ENCODE measurements around the gene BCAS4. TPM values are rescaled to one million over a fixed set of nuclear protein-coding genes. Genes with fewer than 3 reads are reported as not detected.

BCAS4 gene
- total RNA-seq, 1 donor from 2014 or later = 9.0 TPM

- no peak overlapping the region for H3K27ac Mint-ChIP-seq (ENCODE audit: unreplicated experiment)
- no peak overlapping the region for H3K4me3 Mint-ChIP-seq
These were observed 20.5 kb downstream of the BCAS4 start for GRCh38 chr20:50815162-50815989.

GRCh38 chr20:50817776-50818172, 22.9 kb downstream of the BCAS4 start:
- Mint-ChIP-seq H3K27me3 (ENCODE audit: low read depth) (no peaks in the 10 kb centered on the region), H3K27ac (ENCODE audit: unreplicated experiment) (peak overlapping the region; percentile 99), H3K9me3 (peaks cover 4% of the 10 kb centered on the region), H3K4me3 (no peak overlapping the region), H3K4me1 (peaks cover 36% of the 10 kb centered on the region), H3K36me3 (ENCODE audit: low read depth) (peaks cover 5% of the 10 kb centered on the region)
- no peak for DNase-seq (ENCODE audit: low read depth, low spot score)
- TF ChIP-seq CTCF (conservative IDR thresholded peaks at IDR 0.05) = no peak

More at GRCh38 chr20:50815162-50815989, 20.5 kb downstream of the BCAS4 start:
- no peaks in the 10 kb centered on the region for H3K27me3 Mint-ChIP-seq (ENCODE audit: low read depth)
- peaks cover 36% of the 10 kb centered on the region for H3K4me1 Mint-ChIP-seq
- peaks cover 4% of the 10 kb centered on the region for H3K9me3 Mint-ChIP-seq
- H3K36me3 Mint-ChIP-seq (ENCODE audit: low read depth) = peaks cover 5% of the 10 kb centered on the region
- no peak for DNase-seq (ENCODE audit: low read depth, low spot score)
- no peak for TF ChIP-seq CTCF (conservative IDR thresholded peaks at IDR 0.05)

GRCh38 chr20:50819349-50819748, 24.5 kb downstream of the BCAS4 start:
- Mint-ChIP-seq H3K9me3 (peaks cover 4% of the 10 kb centered on the region), H3K27ac (ENCODE audit: unreplicated experiment) (no peak overlapping the region), H3K27me3 (ENCODE audit: low read depth) (no peaks in the 10 kb centered on the region), H3K4me3 (no peak overlapping the region), H3K36me3 (ENCODE audit: low read depth) (peaks cover 5% of the 10 kb centered on the region), H3K4me1 (peaks cover 23% of the 10 kb centered on the region)
- TF ChIP-seq CTCF (conservative IDR thresholded peaks at IDR 0.05) = no peak
- no peak for DNase-seq (ENCODE audit: low read depth, low spot score)

GRCh38 chr20:50820515-50821256, 25.8 kb downstream of the BCAS4 start:
- Mint-ChIP-seq H3K27ac (ENCODE audit: unreplicated experiment) (peak overlapping the region; percentile 65), H3K27me3 (ENCODE audit: low read depth) (no peaks in the 10 kb centered on the region), H3K4me1 (peaks cover 14% of the 10 kb centered on the region), H3K36me3 (ENCODE audit: low read depth) (peaks cover 5% of the 10 kb centered on the region), H3K4me3 (no peak overlapping the region), H3K9me3 (peaks cover 4% of the 10 kb centered on the region)
- no peak for TF ChIP-seq CTCF (conservative IDR thresholded peaks at IDR 0.05)
- DNase-seq (ENCODE audit: low read depth, low spot score) = no peak

- Mint-ChIP-seq H3K4me1 (peaks cover 16% of the 10 kb centered on the region), H3K27me3 (ENCODE audit: low read depth) (no peaks in the 10 kb centered on the region), H3K36me3 (ENCODE audit: low read depth) (peaks cover 5% of the 10 kb centered on the region), H3K9me3 (peaks cover 4% of the 10 kb centered on the region), H3K27ac (ENCODE audit: unreplicated experiment) (no peak overlapping the region), H3K4me3 (no peak overlapping the region)
- no peak for DNase-seq (ENCODE audit: low read depth, low spot score)
- TF ChIP-seq CTCF (conservative IDR thresholded peaks at IDR 0.05) = no peak
These were observed 26.5 kb downstream of the BCAS4 start for GRCh38 chr20:50821257-50821921.

Measured in neural crest cell (in vitro differentiated cells).